ENCODE data around the gene GJC1. TPM values are rescaled to one million over a fixed set of nuclear protein-coding genes. Genes with fewer than 3 reads are reported as not detected.

Gene GJC1
- polyA plus RNA-seq, 1 of the 3 experiments (the other 2 are of a cell fraction) = 15.2 TPM

DNA sequence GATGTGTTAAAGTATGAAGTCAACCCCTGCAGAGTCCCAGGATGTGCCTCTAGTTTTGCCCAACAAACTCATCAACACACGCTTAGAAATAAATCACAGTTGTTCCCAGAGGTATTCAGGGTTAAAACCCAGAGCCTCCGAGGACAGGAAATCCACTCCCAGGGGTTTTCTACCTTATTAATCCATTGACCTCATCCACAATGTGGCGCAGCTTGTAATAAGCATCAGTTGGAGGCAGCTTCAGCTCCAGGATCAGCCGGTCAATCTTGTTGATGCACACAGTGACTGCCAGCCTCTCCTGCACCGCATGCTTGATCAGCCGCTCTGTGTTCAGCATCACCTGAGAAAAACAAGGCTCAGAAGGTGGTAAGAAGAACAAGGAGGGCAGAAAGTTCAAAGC, 45.7 kb upstream of the GJC1 start:
- POLR2A ChIA-PET = no interaction called here

More for the DNA sequence above, 45.7 kb upstream of the GJC1 start:
- Histone ChIP-seq H3K27me3 (ENCODE audit: insufficient read depth) (no peaks in the 10 kb centered on the region), H4K20me1 (ENCODE audit: insufficient read depth) (0 out of 2 replicates have a peak, but pooled peaks cover 5% of the 10 kb centered on the region), H2AFZ (ENCODE audit: low read depth) (no peak overlapping the region), H3K36me3 (replicated peaks in 1 of 2; ENCODE audit: control insufficient read depth in 1 of 2, insufficient read depth in 2 of 2, low read length in 1 of 2) (peaks cover 58 to 64% of the 10 kb centered on the region in 2 experiments), H3K4me1 (ENCODE audit: control insufficient read depth in 1 of 2, insufficient read depth in 2 of 2, low read depth in 1 of 2, low read length in 1 of 2) (no peaks in the 10 kb centered on the region), H3K9ac (no peak overlapping the region), H3F3A (replicated peaks; ENCODE audit: insufficient read depth) (peaks cover 27% of the 10 kb centered on the region), H3K9me2 (no peaks in the 10 kb centered on the region), H3K9me3 (no peaks in the 10 kb centered on the region), H3K4me3 (ENCODE audit: low read depth in 2 of 2, low read length in 1 of 2) (no peak overlapping the region), H3K4me2 (no peak overlapping the region), H3K79me2 (ENCODE audit: insufficient read depth) (peaks cover 12% of the 10 kb centered on the region; the same call in 1 of the 2 replicates), H3K27ac (ENCODE audit: low read depth in 2 of 2, low read length in 1 of 2) (no peak overlapping the region)
- 92% methylated on average over 6 of the region's 6 CpGs for WGBS (ENCODE audit: low lambda C conversion rate)
- CTCF ChIA-PET = interaction anchor here (1.6 to 13.9 kb wide), 3 partner anchors 9 to 260 kb away, joined by 5 to 324 read pairs (median 117); partner anchors contain the start of gene ACBD4
- TF ChIP-seq, protein P1, sequence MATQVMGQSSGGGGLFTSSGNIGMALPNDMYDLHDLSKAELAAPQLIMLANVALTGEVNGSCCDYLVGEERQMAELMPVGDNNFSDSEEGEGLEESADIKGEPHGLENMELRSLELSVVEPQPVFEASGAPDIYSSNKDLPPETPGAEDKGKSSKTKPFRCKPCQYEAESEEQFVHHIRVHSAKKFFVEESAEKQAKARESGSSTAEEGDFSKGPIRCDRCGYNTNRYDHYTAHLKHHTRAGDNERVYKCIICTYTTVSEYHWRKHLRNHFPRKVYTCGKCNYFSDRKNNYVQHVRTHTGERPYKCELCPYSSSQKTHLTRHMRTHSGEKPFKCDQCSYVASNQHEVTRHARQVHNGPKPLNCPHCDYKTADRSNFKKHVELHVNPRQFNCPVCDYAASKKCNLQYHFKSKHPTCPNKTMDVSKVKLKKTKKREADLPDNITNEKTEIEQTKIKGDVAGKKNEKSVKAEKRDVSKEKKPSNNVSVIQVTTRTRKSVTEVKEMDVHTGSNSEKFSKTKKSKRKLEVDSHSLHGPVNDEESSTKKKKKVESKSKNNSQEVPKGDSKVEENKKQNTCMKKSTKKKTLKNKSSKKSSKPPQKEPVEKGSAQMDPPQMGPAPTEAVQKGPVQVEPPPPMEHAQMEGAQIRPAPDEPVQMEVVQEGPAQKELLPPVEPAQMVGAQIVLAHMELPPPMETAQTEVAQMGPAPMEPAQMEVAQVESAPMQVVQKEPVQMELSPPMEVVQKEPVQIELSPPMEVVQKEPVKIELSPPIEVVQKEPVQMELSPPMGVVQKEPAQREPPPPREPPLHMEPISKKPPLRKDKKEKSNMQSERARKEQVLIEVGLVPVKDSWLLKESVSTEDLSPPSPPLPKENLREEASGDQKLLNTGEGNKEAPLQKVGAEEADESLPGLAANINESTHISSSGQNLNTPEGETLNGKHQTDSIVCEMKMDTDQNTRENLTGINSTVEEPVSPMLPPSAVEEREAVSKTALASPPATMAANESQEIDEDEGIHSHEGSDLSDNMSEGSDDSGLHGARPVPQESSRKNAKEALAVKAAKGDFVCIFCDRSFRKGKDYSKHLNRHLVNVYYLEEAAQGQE (IDR thresholded peaks at IDR 0.05; ENCODE audit: low read depth, low read length) = no peak
- TF ChIP-seq EZH2phosphoT487 (IDR thresholded peaks at IDR 0.05; ENCODE audit: borderline replicate concordance, low read depth) = no peak
- no peak for TF ChIP-seq MEF2A (IDR thresholded peaks at IDR 0.05; ENCODE audit: borderline replicate concordance, low read depth)
- no peak for TF ChIP-seq FOXJ3 (CRISPR knock-in tag; IDR thresholded peaks at IDR 0.05)
- TF ChIP-seq, protein P2, sequence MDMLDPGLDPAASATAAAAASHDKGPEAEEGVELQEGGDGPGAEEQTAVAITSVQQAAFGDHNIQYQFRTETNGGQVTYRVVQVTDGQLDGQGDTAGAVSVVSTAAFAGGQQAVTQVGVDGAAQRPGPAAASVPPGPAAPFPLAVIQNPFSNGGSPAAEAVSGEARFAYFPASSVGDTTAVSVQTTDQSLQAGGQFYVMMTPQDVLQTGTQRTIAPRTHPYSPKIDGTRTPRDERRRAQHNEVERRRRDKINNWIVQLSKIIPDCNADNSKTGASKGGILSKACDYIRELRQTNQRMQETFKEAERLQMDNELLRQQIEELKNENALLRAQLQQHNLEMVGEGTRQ (IDR thresholded peaks at IDR 0.05; ENCODE audit: borderline replicate concordance, low read depth, low read length) = no peak
- no peak for TF ChIP-seq SIN3A (IDR thresholded peaks at IDR 0.05; ENCODE audit: borderline replicate concordance, low read depth, low read length)
- no peak for TF ChIP-seq RFX5 (IDR thresholded peaks at IDR 0.05; ENCODE audit: low read length)
- no peak for TF ChIP-seq TAF1 (IDR thresholded peaks at IDR 0.05; ENCODE audit: borderline replicate concordance, low read depth, low read length)
- no peak for TF ChIP-seq NFIC (IDR thresholded peaks at IDR 0.05; ENCODE audit: borderline replicate concordance)
- no peak for TF ChIP-seq TEAD4 (IDR thresholded peaks at IDR 0.05; ENCODE audit: borderline replicate concordance, insufficient read depth)
- TF ChIP-seq, protein P3, sequence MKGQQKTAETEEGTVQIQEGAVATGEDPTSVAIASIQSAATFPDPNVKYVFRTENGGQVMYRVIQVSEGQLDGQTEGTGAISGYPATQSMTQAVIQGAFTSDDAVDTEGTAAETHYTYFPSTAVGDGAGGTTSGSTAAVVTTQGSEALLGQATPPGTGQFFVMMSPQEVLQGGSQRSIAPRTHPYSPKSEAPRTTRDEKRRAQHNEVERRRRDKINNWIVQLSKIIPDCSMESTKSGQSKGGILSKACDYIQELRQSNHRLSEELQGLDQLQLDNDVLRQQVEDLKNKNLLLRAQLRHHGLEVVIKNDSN (IDR thresholded peaks at IDR 0.05; ENCODE audit: borderline replicate concordance, low read depth) = no peak
- no peak for TF ChIP-seq FOXM1 (IDR thresholded peaks at IDR 0.05; ENCODE audit: low read depth)
- no peak for TF ChIP-seq POLR2AphosphoS5 (IDR thresholded peaks at IDR 0.05; ENCODE audit: low read depth, low read length)
- no peak for TF ChIP-seq CHD2 (IDR thresholded peaks at IDR 0.05; ENCODE audit: low read length, partially characterized antibody)
- no peak for TF ChIP-seq TCF12 (IDR thresholded peaks at IDR 0.05)
- TF ChIP-seq RXRA (IDR thresholded peaks at IDR 0.05; ENCODE audit: borderline replicate concordance, low read depth) = no peak
- TF ChIP-seq SMC3 (IDR thresholded peaks at IDR 0.05; ENCODE audit: low read depth, low read length) = no peak
- no peak for DNase-seq
